EL (cell line): Measurements from ENCODE around the gene CCL4.
"Not testable (repeated sequence)": the region's sequence is repeated elsewhere in the genome, so short reads cannot be mapped to it uniquely, and the experiment has no call there.

Experiments
- DNase-seq: peaks from one replicate; pipeline ENCODE4 v3.0.0-alpha.2; 2016

CCL4 gene

DNA sequence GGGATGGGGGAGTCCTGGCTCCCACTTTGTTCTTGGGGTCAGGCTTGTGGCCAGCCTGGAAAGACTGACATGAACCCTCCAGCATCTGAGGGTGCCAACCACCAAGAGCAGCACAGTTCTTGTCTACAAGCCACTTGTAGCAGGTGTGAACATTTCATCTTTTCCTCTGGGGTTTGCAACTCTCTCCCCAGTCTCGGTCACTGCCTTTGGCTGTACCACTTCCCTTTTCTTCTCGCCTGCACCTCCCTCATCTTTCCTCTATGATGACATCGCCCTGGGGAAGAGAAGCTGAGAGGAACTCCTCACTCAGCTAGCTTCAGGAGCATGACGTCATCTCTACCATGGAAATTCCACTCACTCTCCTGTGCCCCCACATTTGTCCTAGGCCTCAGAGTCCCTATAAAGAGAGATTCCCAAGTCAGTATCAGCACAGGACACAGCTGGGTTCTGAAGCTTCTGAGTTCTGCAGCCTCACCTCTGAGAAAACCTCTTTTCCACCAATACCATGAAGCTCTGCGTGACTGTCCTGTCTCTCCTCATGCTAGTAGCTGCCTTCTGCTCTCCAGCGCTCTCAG, at the start of gene CCL4:
Gene CCL4, plus strand, starts transcription at position 427 of the 575 bp plus-strand sequence. Its CDS starts 79 bp downstream, at position 506.
- not testable (repeated sequence) for DNase-seq

DNA sequence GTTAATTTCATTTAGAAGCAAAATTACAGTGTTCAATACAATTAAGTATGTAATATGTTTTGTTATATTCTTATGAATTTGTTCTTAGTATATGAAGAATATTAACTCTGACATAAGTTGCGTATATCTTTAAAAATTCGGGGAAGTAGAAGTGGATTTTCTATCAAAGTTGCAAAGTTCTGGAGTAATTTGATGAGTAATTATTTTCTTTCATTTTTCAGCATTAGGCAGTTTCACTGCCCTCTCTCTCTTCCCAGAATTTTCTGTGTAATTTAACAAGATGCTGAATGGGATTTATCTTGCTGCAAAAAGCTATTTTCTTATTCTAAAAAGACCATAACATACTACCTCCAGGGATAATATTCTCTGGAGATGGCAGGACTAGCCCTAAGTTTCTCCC, 48.5 kb upstream of the CCL4 start:
- DNase-seq, result no peak

DNA sequence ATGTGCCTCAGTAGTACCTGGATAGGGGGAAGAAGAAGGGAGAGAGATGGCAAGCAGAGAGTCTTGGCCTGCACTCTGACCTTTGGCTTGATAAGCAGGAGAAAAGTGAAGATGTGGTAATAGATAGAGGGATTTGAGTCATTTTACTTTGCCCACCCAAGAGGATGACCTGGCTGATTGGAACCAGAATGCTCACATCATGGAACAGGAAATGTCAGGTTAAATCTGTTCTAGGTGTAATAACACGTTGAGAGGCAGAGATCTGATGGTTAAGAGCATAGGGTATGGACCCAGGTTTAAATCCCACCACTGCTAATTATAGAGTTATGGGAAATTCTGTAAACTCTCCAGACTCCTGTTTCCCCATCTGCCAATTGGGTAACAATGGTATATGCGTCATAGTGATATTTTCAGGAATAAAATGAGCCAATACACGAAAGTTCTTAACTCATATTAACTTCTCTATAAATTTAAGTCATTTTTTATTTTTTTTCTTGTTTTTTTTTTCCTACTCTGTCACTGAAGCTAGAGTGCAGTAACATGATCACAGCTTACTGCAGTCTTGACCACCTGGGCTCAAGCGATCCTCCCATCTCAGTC, 47.6 kb upstream of the CCL4 start:
- no peak for DNase-seq

DNA sequence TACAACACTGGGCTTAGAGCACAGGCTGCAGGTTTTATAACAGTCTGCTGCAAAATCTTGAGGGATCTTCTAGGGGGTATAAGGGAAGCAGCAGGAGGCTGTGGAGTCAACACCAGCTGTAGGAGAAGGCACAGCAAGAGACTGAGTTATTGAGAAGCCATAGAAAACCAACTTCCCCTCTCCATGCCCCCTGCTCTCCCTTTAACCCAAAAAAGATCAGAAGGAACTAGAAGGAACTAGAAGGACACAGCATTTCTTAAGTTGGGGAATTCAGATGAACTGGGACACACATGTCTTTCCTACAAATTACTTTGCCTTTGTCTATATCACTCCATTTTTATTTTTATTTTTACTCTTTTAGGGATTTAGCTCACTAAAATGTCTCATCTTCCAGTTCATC, 45.7 kb upstream of the CCL4 start:
- DNase-seq, result no peak

DNA sequence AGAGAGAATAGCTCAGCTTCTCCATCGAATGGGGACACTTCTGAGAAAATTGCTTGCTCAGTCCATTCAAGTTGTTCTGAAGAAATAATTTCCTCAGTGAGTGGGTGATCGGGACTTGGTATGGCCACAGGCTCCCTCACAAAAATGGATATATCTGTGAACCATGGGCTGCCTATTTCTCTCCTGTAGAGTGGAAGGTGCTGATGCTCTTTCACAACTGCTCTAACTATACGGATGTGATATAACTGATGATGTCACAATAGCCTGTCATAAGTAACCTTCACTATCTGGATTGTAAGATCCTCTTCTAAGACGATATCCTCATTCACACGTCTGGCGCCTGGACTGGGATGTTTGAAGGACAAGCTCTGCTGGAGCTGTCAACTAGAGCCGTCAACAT, 44.2 kb upstream of the CCL4 start:
- DNase-seq, result no peak

GRCh38 chr17:36060816-36061215, 42.8 kb upstream of the CCL4 start:
- DNase-seq, result no peak

GRCh38 chr17:36063786-36064541, 39.7 kb upstream of the CCL4 start, which contains the start of gene CCL18:
TSS of gene CCL18 (plus strand) at chr17:36064272. CDS start at chr17:36064343, 71 bp downstream.
- no peak for DNase-seq

GRCh38 chr17:36066365-36066985, 37.2 kb upstream of the CCL4 start:
- no peak for DNase-seq

- no peak for DNase-seq
These were observed 35.1 kb upstream of the CCL4 start for GRCh38 chr17:36068524-36068923.

DNA sequence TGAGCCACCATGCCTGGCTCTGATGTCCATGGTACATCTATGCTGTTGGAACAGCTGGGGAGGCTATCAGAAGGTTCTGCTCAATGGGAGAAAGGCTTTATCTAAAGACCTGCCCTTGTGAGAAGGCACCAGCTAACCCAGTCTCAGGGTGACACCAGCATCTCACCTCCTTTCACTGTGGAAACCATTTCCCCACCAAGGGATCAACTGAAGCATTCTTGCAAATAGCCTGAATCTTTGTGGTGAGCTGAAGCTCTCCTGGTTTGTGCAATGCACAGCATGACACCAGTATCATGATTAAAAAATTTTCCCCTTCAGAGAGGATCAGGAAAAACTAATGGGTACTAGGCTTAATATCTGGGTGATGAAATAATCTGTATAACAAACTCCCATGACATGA, 34.5 kb upstream of the CCL4 start:
- DNase-seq, result no peak

DNA sequence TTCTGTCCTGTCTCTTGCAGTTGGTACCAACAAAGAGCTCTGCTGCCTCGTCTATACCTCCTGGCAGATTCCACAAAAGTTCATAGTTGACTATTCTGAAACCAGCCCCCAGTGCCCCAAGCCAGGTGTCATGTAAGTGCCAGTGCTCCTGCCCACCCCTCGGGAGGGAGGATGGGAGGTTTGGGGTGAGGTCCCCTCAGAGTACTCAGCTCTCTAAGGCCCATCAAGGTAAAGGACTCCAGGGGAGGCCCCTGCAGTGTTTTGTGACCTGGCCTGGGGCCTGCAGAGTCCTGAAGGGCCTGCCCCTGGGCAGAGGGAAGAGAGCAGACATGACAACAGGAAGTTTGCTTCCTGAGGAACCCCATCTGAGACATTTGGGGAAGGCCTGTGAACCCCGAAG, 33.2 kb upstream of the CCL4 start:
- no peak for DNase-seq

GRCh38 chr17:36071751-36072150, 31.9 kb upstream of the CCL4 start:
- DNase-seq, result no peak

GRCh38 chr17:36072431-36073121, 31.1 kb upstream of the CCL4 start:
- peak; percentile 33 for DNase-seq

DNA sequence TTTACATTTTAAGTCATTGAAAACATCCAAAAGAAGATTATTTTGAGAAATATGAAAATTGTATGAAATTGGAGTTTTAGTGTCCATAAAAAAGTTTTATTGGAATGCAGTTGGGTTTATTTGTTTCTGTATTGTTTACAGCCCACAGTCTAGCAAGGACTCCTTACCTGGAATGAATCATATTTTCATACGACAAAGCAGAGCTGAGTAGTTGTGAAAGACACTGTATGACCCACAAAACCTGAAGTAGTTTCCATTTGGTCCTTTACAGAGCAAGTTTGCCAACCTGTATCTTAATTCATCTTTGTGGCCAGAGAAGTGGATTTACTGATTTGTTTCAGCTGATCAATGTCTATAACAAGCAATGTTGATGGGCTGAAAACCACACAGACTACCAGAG, 29.3 kb upstream of the CCL4 start:
- no peak for DNase-seq

GRCh38 chr17:36081681-36082471, 21.8 kb upstream of the CCL4 start:
- not testable (repeated sequence) for DNase-seq

GRCh38 chr17:36082482-36083120, 21.0 kb upstream of the CCL4 start:
- not testable (repeated sequence) for DNase-seq

DNA sequence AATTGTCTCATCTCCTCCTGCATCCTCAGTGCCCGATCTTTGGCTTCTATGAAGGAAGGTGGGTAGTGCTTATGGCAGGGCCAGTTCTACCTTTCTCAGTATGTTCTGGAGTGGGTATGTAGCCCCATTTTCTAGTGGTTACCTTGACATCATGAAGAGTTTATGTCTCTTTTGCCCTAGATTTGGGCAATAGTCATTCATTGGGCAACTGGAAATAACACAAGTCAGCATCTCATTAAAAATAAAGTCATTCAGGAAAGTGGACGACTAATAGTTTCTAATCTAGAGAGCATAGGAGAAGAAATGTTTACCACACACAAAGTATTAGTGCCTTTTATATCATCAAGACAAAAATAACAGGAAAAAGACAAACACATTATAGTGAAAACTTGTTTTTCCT, 19.9 kb upstream of the CCL4 start:
- not testable (repeated sequence) for DNase-seq

- no peak for DNase-seq
These were observed 17.9 kb upstream of the CCL4 start for GRCh38 chr17:36085765-36086164.

GRCh38 chr17:36086791-36087190, 16.8 kb upstream of the CCL4 start:
- no peak for DNase-seq

- DNase-seq, result not testable (repeated sequence)
These were observed 16.2 kb upstream of the CCL4 start for GRCh38 chr17:36087471-36087870.

- not testable (repeated sequence) for DNase-seq
These were observed 15.6 kb upstream of the CCL4 start for GRCh38 chr17:36087897-36088572.
